GM12878 (cell line): ENCODE measurements around the gene CCDC12. TPM values are rescaled to one million over a fixed set of nuclear protein-coding genes. Genes with fewer than 3 reads are reported as not detected.

ENCODE experiments used
- ATAC-seq: fragments of 200-7000 bp; cut with Tn5 transposase; 3 replicates; pipeline ENCODE4 v1.9.1; 2020; ENCODE audit warnings: mild to moderate bottlenecking, moderate library complexity
- BruUV-seq: library from RNA; stranded (reverse); fragments of 400-500 nt; replicated peaks from 2 replicates; lab custom pipeline; 2021; lab: Mats Ljungman, UMichigan
- CTCF ChIA-PET: fragments of 300-600 bp; sonication (Branson Sonifier 250); formaldehyde crosslinking; extraction: SDS; loops from one replicate; lab custom pipeline; 2021; ENCODE audit warnings: inconsistent platforms; lab: Yijun Ruan, JAX
- POLR2A ChIA-PET: fragments of 350-600 bp; formaldehyde crosslinking; extraction: SDS; loops from one replicate; lab custom pipeline; 2021; ENCODE audit warnings: inconsistent platforms; lab: Charles Lee
- RAD21 ChIA-PET: fragments of 300-600 bp; sonication (Branson Sonifier 250); formaldehyde crosslinking; loops from one replicate; lab custom pipeline; 2023; ENCODE audit warnings: antibody characterized with exemption; ENCODE audit not compliant: unreplicated experiment; lab: Charles Lee
- SMC1A ChIA-PET: fragments of 300-600 bp; sonication (Branson Sonifier 250); formaldehyde crosslinking; loops from one replicate; lab custom pipeline; 2023; ENCODE audit not compliant: unreplicated experiment, uncharacterized antibody; lab: Charles Lee
- DNase-seq: peaks from one replicate; pipeline ENCODE4 v3.0.0-alpha.2; 2011; ENCODE audit warnings: low read depth, low spot score
- FAIRE-seq: peaks from 3 replicates; lab custom pipeline; 2011; peaks lifted over from hg19 to GRCh38; lab: Jason Lieb, UNC
- H2AFZ ChIP-seq: 2 replicates; pipeline ENCODE4 v1.6.0; 2011; ENCODE audit warnings: low read depth, low read length, control low read depth; ENCODE audit not compliant: control insufficient read depth
- H3K27ac ChIP-seq: 2 replicates; pipeline ENCODE4 v1.5.1; 2011; ENCODE audit warnings: control low read depth; ENCODE audit not compliant: control insufficient read depth, insufficient read depth
- H3K27me3 ChIP-seq, 2 experiments: replicated peaks in 1 of 2; 2 replicates each; pipeline versions ENCODE4 v1.6.0 to v1.6.1; 2011; ENCODE audit warnings: low read length in 1 of 2; ENCODE audit not compliant: control insufficient read depth in 2 of 2, insufficient read depth in 2 of 2
- H3K36me3 ChIP-seq, 2 experiments: 2 replicates each; pipeline ENCODE4 v1.5.1; 2011; ENCODE audit warnings: low read length in 1 of 2; ENCODE audit not compliant: control insufficient read depth in 2 of 2, insufficient read depth in 2 of 2
- H3K4me1 ChIP-seq: 2 replicates; pipeline ENCODE4 v1.6.1; 2011; ENCODE audit warnings: mild to moderate bottlenecking, low read length, moderate library complexity, mixed read lengths; ENCODE audit not compliant: control insufficient read depth, insufficient read depth
- H3K4me2 ChIP-seq: 2 replicates; pipeline ENCODE4 v1.6.0; 2011; ENCODE audit warnings: control low read depth; ENCODE audit not compliant: control insufficient read depth, insufficient read depth
- H3K4me3 ChIP-seq: fragments of 200-600 bp; sonication (generic); 2 replicates; pipeline ENCODE4 v1.5.1; 2016
- H3K79me2 ChIP-seq: 2 replicates; pipeline ENCODE4 v1.6.0; 2011; ENCODE audit warnings: low read length; ENCODE audit not compliant: control insufficient read depth, insufficient read depth
- H3K9ac ChIP-seq: 2 replicates; pipeline ENCODE4 v1.8.0; 2011; ENCODE audit warnings: low read length, control low read depth, mixed read lengths; ENCODE audit not compliant: control insufficient read depth, insufficient read depth
- H3K9me3 ChIP-seq: replicated peaks from 3 replicates; pipeline ENCODE4 v1.5.1; 2011; ENCODE audit warnings: mild to moderate bottlenecking, low read length; ENCODE audit not compliant: control insufficient read depth, insufficient read depth
- H4K20me1 ChIP-seq: 2 replicates; pipeline ENCODE4 v1.6.0; 2011; ENCODE audit not compliant: control insufficient read depth, insufficient read depth
- CHD2 ChIP-seq: IDR thresholded peaks from 2 replicates; pipeline ENCODE4 v1.6.1; 2011; ENCODE audit warnings: low read depth, low read length, improper control_type of control experiment, borderline replicate concordance
- CREB1 ChIP-seq: IDR thresholded peaks from 2 replicates; pipeline ENCODE4 v1.6.1; 2012; ENCODE audit warnings: low read depth, mild to moderate bottlenecking, inconsistent platforms
- EED ChIP-seq: sonication (generic); IDR thresholded peaks from 2 replicates; pipeline ENCODE4 v1.6.1; 2016; ENCODE audit warnings: antibody characterized with exemption, low read depth
- NFYB ChIP-seq: IDR thresholded peaks from 2 replicates; pipeline ENCODE4 v1.6.1; 2011; ENCODE audit warnings: low read depth, mild to moderate bottlenecking, low read length, improper control_type of control experiment, moderate library complexity; ENCODE audit not compliant: insufficient read depth
- NR2F1 ChIP-seq: fragments of 450-650 bp; conservative IDR thresholded peaks from 2 replicates; pipeline ENCODE4 v1.6.1; 2017; ENCODE audit warnings: mild to moderate bottlenecking
- RCOR1 ChIP-seq: conservative IDR thresholded peaks from 2 replicates; pipeline ENCODE4 v1.6.1; 2012; ENCODE audit warnings: low read depth, low read length, improper control_type of control experiment
- RFX5 ChIP-seq: IDR thresholded peaks from 2 replicates; pipeline ENCODE4 v1.6.1; 2011; ENCODE audit warnings: low read depth, low read length, improper control_type of control experiment
- WGBS: methylation state at CpG from one replicate; pipeline ENCODE4 v1.1.6; 2016; ENCODE audit warnings: low lambda C conversion rate; ENCODE audit not compliant: insufficient replicate concordance, insufficient coverage; ENCODE audit errors: missing lambda C conversion rate; 5-methylcytosine and 5-hydroxymethylcytosine counted together
- in situ Hi-C: fragments of 300-500 bp; cut with MboI; formaldehyde crosslinking; loops from 9 replicates; pipeline ENCODE4 v1.14.3; 2018; ENCODE audit warnings: mixed read lengths
- intact Hi-C: fragments of 100-400 bp; cut with micrococcal nuclease; formaldehyde crosslinking; loops from one replicate; pipeline ENCODE4 v1.14.2; 2022; ENCODE audit not compliant: unreplicated experiment
- polyA plus RNA-seq, 11 experiments: library from polyadenylated mRNA; depleted of rRNA in 4 of 11; unstranded in 6 of 11; stranded (reverse) in 5 of 11; fragments of >200 nt; fragmentation: Nextera tagmentation in 4 of 11; fragmentation: Illumina TruSeq in 1 of 11; extraction: Ambion mirVana in 4 of 11; extraction: Trizol in 1 of 11; gene quantifications; 1 replicate in 1 of 11; 2 replicates in 10 of 11; pipeline versions ENCODE4 v1.2.1 to v1.2.3, GENCODE V29; 2011 to 2016; ENCODE audit warnings: inconsistent platforms in 2 of 11, missing spikeins in 2 of 11, low read depth in 1 of 11
- total RNA-seq, 4 experiments: library from RNA; depleted of rRNA in 3 of 4; stranded (reverse); fragments of >200 nt in 3 of 4; fragmentation: Illumina TruSeq in 1 of 4; extraction: Trizol in 1 of 4; gene quantifications; 2 replicates each; pipeline versions ENCODE4 v1.2.1 to v1.2.3, GENCODE V29; 2013 to 2021
- TF ChIP-seq, protein P1 (sequence below): IDR thresholded peaks from 2 replicates; pipeline ENCODE4 v1.6.1; 2012; ENCODE audit warnings: mild to moderate bottlenecking, low read depth, low read length
- TF ChIP-seq, protein P2 (sequence below): IDR thresholded peaks from 2 replicates; pipeline ENCODE4 v1.6.1; 2011; ENCODE audit warnings: low read depth, mild to moderate bottlenecking, low read length, moderate library complexity, borderline replicate concordance; ENCODE audit errors: extremely low read depth
- TF ChIP-seq, protein P3 (sequence below): fragments of 150-350 bp; IDR thresholded peaks from 2 replicates; pipeline ENCODE4 v1.6.1; 2016; ENCODE audit warnings: low read depth, low read length
- TF ChIP-seq, protein P4 (sequence below): IDR thresholded peaks from 2 replicates; pipeline ENCODE4 v1.6.1; 2012; ENCODE audit warnings: improper control_type of control experiment, low read depth, low read length; ENCODE audit not compliant: insufficient replicate concordance

Gene CCDC12
- total and polyA plus RNA-seq, 10 of the 15 experiments (the other 5 are each of a cell fraction or from before 2014, with no cell fraction given) = 9.2 to 91.4 (median 61.3) TPM

DNA sequence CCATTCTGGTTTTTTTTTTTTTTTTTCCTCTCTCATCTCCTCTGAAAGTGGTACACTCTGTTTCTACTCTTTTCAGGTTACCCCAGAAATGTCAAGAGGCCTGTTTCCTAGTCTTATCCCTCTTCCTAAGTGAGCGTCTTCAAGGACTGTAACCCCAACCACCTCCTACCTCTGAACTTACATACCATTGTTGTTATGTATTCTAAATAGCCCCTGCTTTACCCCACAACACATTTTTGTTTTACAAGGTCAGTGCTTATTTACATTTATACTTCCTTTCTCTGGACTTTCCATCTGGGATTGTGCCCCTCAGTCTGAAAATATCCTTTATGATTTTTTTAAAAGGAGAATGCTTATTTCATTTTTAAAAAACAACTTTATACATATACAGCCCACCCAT, 60.3 kb downstream of the CCDC12 start:
- intact Hi-C loops (no loop called here), in situ Hi-C loops (no loop called here)
- Histone ChIP-seq H3K36me3 (peaks cover 11 to 44% of the 10 kb centered on the region in 2 experiments), H3K27ac (no peak overlapping the region), H3K9ac (no peak overlapping the region), H3K79me2 (no peaks in the 10 kb centered on the region; the same call in 1 of the 2 replicates), H3K9me3 (peaks cover 17% of the 10 kb centered on the region; the same call in 2 of the 3 replicates), H3K4me1 (peaks cover 8% of the 10 kb centered on the region; the same call in 1 of the 2 replicates), H3K4me3 (no peak overlapping the region), H2AFZ (no peak overlapping the region), H3K27me3 (no peaks in the 10 kb centered on the region), H3K4me2 (no peak overlapping the region), H4K20me1 (no peaks in the 10 kb centered on the region)
- ChIA-PET CTCF (interaction anchor here (0.6 to 1.1 kb wide), 2 partner anchors 66 to 117 kb away, joined by 3 read pairs; no protein-coding TSS in a partner anchor), POLR2A (no interaction called here), RAD21 (interaction anchor here (0.7 kb wide), 1 partner anchor 10 kb away, joined by 3 read pairs; no protein-coding TSS in a partner anchor), SMC1A (no interaction called here)
- ATAC-seq (no peak), FAIRE-seq (no peak), DNase-seq (no peak)
- no TSS peak for BruUV-seq
- 100% methylated on average over 1 of the region's 1 CpG for WGBS
- TF ChIP-seq, protein P1, sequence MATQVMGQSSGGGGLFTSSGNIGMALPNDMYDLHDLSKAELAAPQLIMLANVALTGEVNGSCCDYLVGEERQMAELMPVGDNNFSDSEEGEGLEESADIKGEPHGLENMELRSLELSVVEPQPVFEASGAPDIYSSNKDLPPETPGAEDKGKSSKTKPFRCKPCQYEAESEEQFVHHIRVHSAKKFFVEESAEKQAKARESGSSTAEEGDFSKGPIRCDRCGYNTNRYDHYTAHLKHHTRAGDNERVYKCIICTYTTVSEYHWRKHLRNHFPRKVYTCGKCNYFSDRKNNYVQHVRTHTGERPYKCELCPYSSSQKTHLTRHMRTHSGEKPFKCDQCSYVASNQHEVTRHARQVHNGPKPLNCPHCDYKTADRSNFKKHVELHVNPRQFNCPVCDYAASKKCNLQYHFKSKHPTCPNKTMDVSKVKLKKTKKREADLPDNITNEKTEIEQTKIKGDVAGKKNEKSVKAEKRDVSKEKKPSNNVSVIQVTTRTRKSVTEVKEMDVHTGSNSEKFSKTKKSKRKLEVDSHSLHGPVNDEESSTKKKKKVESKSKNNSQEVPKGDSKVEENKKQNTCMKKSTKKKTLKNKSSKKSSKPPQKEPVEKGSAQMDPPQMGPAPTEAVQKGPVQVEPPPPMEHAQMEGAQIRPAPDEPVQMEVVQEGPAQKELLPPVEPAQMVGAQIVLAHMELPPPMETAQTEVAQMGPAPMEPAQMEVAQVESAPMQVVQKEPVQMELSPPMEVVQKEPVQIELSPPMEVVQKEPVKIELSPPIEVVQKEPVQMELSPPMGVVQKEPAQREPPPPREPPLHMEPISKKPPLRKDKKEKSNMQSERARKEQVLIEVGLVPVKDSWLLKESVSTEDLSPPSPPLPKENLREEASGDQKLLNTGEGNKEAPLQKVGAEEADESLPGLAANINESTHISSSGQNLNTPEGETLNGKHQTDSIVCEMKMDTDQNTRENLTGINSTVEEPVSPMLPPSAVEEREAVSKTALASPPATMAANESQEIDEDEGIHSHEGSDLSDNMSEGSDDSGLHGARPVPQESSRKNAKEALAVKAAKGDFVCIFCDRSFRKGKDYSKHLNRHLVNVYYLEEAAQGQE = no peak
- no peak for TF ChIP-seq EED
- TF ChIP-seq CHD2 = no peak
- TF ChIP-seq, protein P2, sequence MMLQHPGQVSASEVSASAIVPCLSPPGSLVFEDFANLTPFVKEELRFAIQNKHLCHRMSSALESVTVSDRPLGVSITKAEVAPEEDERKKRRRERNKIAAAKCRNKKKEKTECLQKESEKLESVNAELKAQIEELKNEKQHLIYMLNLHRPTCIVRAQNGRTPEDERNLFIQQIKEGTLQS = no peak
- TF ChIP-seq, protein P3, sequence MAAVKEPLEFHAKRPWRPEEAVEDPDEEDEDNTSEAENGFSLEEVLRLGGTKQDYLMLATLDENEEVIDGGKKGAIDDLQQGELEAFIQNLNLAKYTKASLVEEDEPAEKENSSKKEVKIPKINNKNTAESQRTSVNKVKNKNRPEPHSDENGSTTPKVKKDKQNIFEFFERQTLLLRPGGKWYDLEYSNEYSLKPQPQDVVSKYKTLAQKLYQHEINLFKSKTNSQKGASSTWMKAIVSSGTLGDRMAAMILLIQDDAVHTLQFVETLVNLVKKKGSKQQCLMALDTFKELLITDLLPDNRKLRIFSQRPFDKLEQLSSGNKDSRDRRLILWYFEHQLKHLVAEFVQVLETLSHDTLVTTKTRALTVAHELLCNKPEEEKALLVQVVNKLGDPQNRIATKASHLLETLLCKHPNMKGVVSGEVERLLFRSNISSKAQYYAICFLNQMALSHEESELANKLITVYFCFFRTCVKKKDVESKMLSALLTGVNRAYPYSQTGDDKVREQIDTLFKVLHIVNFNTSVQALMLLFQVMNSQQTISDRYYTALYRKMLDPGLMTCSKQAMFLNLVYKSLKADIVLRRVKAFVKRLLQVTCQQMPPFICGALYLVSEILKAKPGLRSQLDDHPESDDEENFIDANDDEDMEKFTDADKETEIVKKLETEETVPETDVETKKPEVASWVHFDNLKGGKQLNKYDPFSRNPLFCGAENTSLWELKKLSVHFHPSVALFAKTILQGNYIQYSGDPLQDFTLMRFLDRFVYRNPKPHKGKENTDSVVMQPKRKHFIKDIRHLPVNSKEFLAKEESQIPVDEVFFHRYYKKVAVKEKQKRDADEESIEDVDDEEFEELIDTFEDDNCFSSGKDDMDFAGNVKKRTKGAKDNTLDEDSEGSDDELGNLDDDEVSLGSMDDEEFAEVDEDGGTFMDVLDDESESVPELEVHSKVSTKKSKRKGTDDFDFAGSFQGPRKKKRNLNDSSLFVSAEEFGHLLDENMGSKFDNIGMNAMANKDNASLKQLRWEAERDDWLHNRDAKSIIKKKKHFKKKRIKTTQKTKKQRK = no peak
- TF ChIP-seq NFYB = no peak
- TF ChIP-seq, protein P4, sequence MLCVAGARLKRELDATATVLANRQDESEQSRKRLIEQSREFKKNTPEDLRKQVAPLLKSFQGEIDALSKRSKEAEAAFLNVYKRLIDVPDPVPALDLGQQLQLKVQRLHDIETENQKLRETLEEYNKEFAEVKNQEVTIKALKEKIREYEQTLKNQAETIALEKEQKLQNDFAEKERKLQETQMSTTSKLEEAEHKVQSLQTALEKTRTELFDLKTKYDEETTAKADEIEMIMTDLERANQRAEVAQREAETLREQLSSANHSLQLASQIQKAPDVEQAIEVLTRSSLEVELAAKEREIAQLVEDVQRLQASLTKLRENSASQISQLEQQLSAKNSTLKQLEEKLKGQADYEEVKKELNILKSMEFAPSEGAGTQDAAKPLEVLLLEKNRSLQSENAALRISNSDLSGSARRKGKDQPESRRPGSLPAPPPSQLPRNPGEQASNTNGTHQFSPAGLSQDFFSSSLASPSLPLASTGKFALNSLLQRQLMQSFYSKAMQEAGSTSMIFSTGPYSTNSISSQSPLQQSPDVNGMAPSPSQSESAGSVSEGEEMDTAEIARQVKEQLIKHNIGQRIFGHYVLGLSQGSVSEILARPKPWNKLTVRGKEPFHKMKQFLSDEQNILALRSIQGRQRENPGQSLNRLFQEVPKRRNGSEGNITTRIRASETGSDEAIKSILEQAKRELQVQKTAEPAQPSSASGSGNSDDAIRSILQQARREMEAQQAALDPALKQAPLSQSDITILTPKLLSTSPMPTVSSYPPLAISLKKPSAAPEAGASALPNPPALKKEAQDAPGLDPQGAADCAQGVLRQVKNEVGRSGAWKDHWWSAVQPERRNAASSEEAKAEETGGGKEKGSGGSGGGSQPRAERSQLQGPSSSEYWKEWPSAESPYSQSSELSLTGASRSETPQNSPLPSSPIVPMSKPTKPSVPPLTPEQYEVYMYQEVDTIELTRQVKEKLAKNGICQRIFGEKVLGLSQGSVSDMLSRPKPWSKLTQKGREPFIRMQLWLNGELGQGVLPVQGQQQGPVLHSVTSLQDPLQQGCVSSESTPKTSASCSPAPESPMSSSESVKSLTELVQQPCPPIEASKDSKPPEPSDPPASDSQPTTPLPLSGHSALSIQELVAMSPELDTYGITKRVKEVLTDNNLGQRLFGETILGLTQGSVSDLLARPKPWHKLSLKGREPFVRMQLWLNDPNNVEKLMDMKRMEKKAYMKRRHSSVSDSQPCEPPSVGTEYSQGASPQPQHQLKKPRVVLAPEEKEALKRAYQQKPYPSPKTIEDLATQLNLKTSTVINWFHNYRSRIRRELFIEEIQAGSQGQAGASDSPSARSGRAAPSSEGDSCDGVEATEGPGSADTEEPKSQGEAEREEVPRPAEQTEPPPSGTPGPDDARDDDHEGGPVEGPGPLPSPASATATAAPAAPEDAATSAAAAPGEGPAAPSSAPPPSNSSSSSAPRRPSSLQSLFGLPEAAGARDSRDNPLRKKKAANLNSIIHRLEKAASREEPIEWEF = no peak
- TF ChIP-seq CREB1 = no peak
- TF ChIP-seq NR2F1 = no peak
- no peak for TF ChIP-seq RFX5
- TF ChIP-seq RCOR1 = no peak
